Keratinocyte (primary cell): ENCODE results near the gene USP38. TPM values are rescaled to one million over a fixed set of nuclear protein-coding genes. Genes with fewer than 3 reads are reported as not detected.

Experiments used
- DNase-seq: peaks from one replicate; pipeline ENCODE4 v3.0.0-alpha.2; 2011; ENCODE audit warnings: low read depth, missing footprints, low spot score
- FAIRE-seq: peaks from 2 replicates; lab custom pipeline; 2011; peaks lifted over from hg19 to GRCh38; lab: Jason Lieb, UNC
- H2AFZ ChIP-seq: 2 replicates; pipeline ENCODE4 v1.6.0; 2012; ENCODE audit warnings: low read length, control low read depth, inconsistent platforms; ENCODE audit not compliant: control insufficient read depth
- H3K27ac ChIP-seq: 2 replicates; pipeline ENCODE4 v1.5.1; 2011; ENCODE audit warnings: low read length; ENCODE audit not compliant: control insufficient read depth, insufficient read depth
- H3K27me3 ChIP-seq: 3 replicates; pipeline ENCODE4 v1.6.0; 2011; ENCODE audit warnings: low read length; ENCODE audit not compliant: control insufficient read depth, insufficient read depth; ENCODE audit errors: extremely low read depth
- H3K36me3 ChIP-seq, 2 experiments: 2 replicates in 1 of 2; 3 replicates in 1 of 2; pipeline ENCODE4 v1.5.1; 2011; ENCODE audit warnings: low read length in 2 of 2, mild to moderate bottlenecking in 1 of 2; ENCODE audit not compliant: control insufficient read depth in 2 of 2, insufficient read depth in 2 of 2; ENCODE audit errors: extremely low read depth in 1 of 2
- H3K4me1 ChIP-seq: 3 replicates; pipeline ENCODE4 v1.5.1; 2011; ENCODE audit warnings: low read length; ENCODE audit not compliant: control insufficient read depth, insufficient read depth; ENCODE audit errors: extremely low read depth
- H3K4me2 ChIP-seq: 3 replicates; pipeline ENCODE4 v1.6.0; 2011; ENCODE audit warnings: low read depth, low read length; ENCODE audit not compliant: control insufficient read depth, insufficient read depth; ENCODE audit errors: extremely low read depth
- H3K4me3 ChIP-seq, 3 experiments: fragments of 200-600 bp in 1 of 3; sonication (generic) in 1 of 3; 2 replicates in 2 of 3; 3 replicates in 1 of 3; pipeline ENCODE4 v1.5.1; 2011 to 2016; ENCODE audit warnings: low read length in 3 of 3, mild to moderate bottlenecking in 3 of 3, control low read depth in 2 of 3, inconsistent platforms in 1 of 3, low read depth in 1 of 3, mixed read lengths in 1 of 3, mixed run types in 1 of 3, moderate library complexity in 1 of 3; ENCODE audit not compliant: control insufficient read depth in 2 of 3, insufficient read depth in 2 of 3; ENCODE audit errors: extremely low read depth in 1 of 3
- H3K79me2 ChIP-seq: 2 replicates; pipeline ENCODE4 v1.6.0; 2012; ENCODE audit warnings: low read length; ENCODE audit not compliant: control insufficient read depth, insufficient read depth
- H3K9ac ChIP-seq: 3 replicates; pipeline ENCODE4 v1.6.0; 2011; ENCODE audit warnings: low read length; ENCODE audit not compliant: control insufficient read depth, insufficient read depth; ENCODE audit errors: extremely low read depth
- H3K9me1 ChIP-seq: 3 replicates; pipeline ENCODE4 v1.6.0; 2011; ENCODE audit warnings: low read length; ENCODE audit not compliant: control insufficient read depth, insufficient read depth; ENCODE audit errors: extremely low read depth
- H3K9me3 ChIP-seq: 2 replicates; pipeline ENCODE4 v1.5.1; 2012; ENCODE audit warnings: low read depth, low read length; ENCODE audit not compliant: control insufficient read depth
- H4K20me1 ChIP-seq: 3 replicates; pipeline ENCODE4 v1.6.0; 2011; ENCODE audit warnings: low read length; ENCODE audit not compliant: control insufficient read depth, insufficient read depth; ENCODE audit errors: extremely low read depth
- EZH2 ChIP-seq: IDR thresholded peaks from one replicate; pipeline ENCODE4 v1.6.1; 2012; ENCODE audit warnings: inconsistent platforms, mild to moderate bottlenecking, low read length, moderate library complexity
- dilution Hi-C: fragments of 300-500 bp; cut with MboI; formaldehyde crosslinking; loops from one replicate; pipeline ENCODE4 v1.7.0; 2020; ENCODE audit warnings: low sequenced_read_pairs; ENCODE audit not compliant: extremely low pct_ligation_motif_present
- polyA plus RNA-seq, 5 experiments: library from polyadenylated mRNA; depleted of rRNA in 3 of 5; stranded (reverse) in 3 of 5; stranded (forward) in 1 of 5; unstranded in 1 of 5; fragments of >200 nt; gene quantifications; 1 replicate in 1 of 5; 2 replicates in 3 of 5; 3 replicates in 1 of 5; pipeline versions ENCODE4 v1.2.1 to v1.2.3, GENCODE V29; 2011 to 2012; ENCODE audit warnings: missing spikeins in 2 of 5, low read depth in 1 of 5, low replicate concordance in 1 of 5
- TF ChIP-seq, protein P1 (sequence below), 3 experiments: IDR thresholded peaks in 1 of 3; conservative IDR thresholded peaks in 1 of 3; optimal IDR thresholded peaks in 1 of 3; 2 replicates in 2 of 3; 3 replicates in 1 of 3; pipeline versions ENCODE3 to v1.5.1; 2011; ENCODE audit warnings: low read length in 3 of 3, mild to moderate bottlenecking in 3 of 3, moderate library complexity in 2 of 3, control low read depth in 1 of 3, inconsistent platforms in 1 of 3; ENCODE audit not compliant: insufficient read depth in 2 of 3; ENCODE audit errors: extremely low read depth in 1 of 3

The USP38 gene
- polyA plus RNA-seq, 1 donor (not counting 4 experiments of a cell fraction or from before 2014, with no cell fraction given): 12.8 TPM

- H3K4me1 ChIP-seq: no peaks in the 10 kb centered on the region
- H3K9me3 ChIP-seq: no peaks in the 10 kb centered on the region
- no peaks in the 10 kb centered on the region for H3K27me3 ChIP-seq
- dilution Hi-C loops: no loop called here
- H3K36me3 ChIP-seq: peaks cover 4 to 10% of the 10 kb centered on the region in 2 experiments
- FAIRE-seq (no peak), DNase-seq (no peak)
- H2AFZ ChIP-seq: no peak overlapping the region
- no peak overlapping the region for H3K4me2 ChIP-seq
- no peaks in the 10 kb centered on the region for H3K9me1 ChIP-seq
- no peak overlapping the region for H3K4me3 ChIP-seq
- H4K20me1 ChIP-seq: no peaks in the 10 kb centered on the region
- H3K27ac ChIP-seq: no peak overlapping the region
- TF ChIP-seq, protein P1, sequence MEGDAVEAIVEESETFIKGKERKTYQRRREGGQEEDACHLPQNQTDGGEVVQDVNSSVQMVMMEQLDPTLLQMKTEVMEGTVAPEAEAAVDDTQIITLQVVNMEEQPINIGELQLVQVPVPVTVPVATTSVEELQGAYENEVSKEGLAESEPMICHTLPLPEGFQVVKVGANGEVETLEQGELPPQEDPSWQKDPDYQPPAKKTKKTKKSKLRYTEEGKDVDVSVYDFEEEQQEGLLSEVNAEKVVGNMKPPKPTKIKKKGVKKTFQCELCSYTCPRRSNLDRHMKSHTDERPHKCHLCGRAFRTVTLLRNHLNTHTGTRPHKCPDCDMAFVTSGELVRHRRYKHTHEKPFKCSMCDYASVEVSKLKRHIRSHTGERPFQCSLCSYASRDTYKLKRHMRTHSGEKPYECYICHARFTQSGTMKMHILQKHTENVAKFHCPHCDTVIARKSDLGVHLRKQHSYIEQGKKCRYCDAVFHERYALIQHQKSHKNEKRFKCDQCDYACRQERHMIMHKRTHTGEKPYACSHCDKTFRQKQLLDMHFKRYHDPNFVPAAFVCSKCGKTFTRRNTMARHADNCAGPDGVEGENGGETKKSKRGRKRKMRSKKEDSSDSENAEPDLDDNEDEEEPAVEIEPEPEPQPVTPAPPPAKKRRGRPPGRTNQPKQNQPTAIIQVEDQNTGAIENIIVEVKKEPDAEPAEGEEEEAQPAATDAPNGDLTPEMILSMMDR (optimal IDR thresholded peaks at IDR 0.05 in 1 of 3, IDR thresholded peaks at IDR 0.05 in 1 of 3, conservative IDR thresholded peaks at IDR 0.05 in 1 of 3; ENCODE audit: extremely low read depth in 1 of 3, insufficient read depth in 2 of 3, low read length in 3 of 3): no peak
- no peak for TF ChIP-seq EZH2
- no peak overlapping the region for H3K9ac ChIP-seq
- peaks cover 15% of the 10 kb centered on the region for H3K79me2 ChIP-seq
Observed at GRCh38 chr4:143195581-143195980, 10.9 kb downstream of the USP38 start.

GRCh38 chr4:143196323-143196722, 11.6 kb downstream of the USP38 start:
- H3K9me1 ChIP-seq: no peaks in the 10 kb centered on the region
- no peak for TF ChIP-seq EZH2
- TF ChIP-seq, protein P1 (optimal IDR thresholded peaks at IDR 0.05 in 1 of 3, IDR thresholded peaks at IDR 0.05 in 1 of 3, conservative IDR thresholded peaks at IDR 0.05 in 1 of 3; ENCODE audit: extremely low read depth in 1 of 3, insufficient read depth in 2 of 3, low read length in 3 of 3): no peak
- H3K4me2 ChIP-seq: no peak overlapping the region
- H2AFZ ChIP-seq: no peak overlapping the region
- peaks cover 8% of the 10 kb centered on the region for H3K79me2 ChIP-seq
- H3K4me1 ChIP-seq: no peaks in the 10 kb centered on the region
- dilution Hi-C loops: no loop called here
- no peaks in the 10 kb centered on the region for H3K9me3 ChIP-seq
- H3K36me3 ChIP-seq: peaks cover 4 to 10% of the 10 kb centered on the region in 2 experiments
- no peak for FAIRE-seq
- no peaks in the 10 kb centered on the region for H4K20me1 ChIP-seq
- no peak for DNase-seq
- H3K27me3 ChIP-seq: no peaks in the 10 kb centered on the region
- no peak overlapping the region for H3K4me3 ChIP-seq
- no peak overlapping the region for H3K27ac ChIP-seq
- H3K9ac ChIP-seq: no peak overlapping the region
